Pancreas (tissue), 10 donors: ENCODE data around the gene FGF22. TPM values are rescaled to one million over a fixed set of nuclear protein-coding genes. Genes with fewer than 3 reads are reported as not detected.
A peak's percentile ranks its signal among the peaks of the same experiment; 100 is the strongest.

Experiments used
- ATAC-seq, 4 donors: fragments of 200-7000 bp; cut with Tn5 transposase; one replicate each; pipeline versions ENCODE4 v1.8.0 to v1.9.1; 2020; ENCODE audit warnings: mild to moderate bottlenecking in 4 of 4, moderate library complexity in 4 of 4
- DNase-seq, 6 donors: peaks; one replicate each; pipeline ENCODE4 v3.0.0-alpha.2; 2020
- FAIRE-seq: peaks from 2 replicates; lab custom pipeline; 2012; peaks lifted over from hg19 to GRCh38; lab: Jason Lieb, UNC
- H3K27ac ChIP-seq, 4 donors: fragments of 200-600 bp; sonication (generic); 1 replicate in 3 of 4; 2 replicates in 1 of 4; pipeline versions ENCODE4 v1.5.0 to v1.8.0; 2020
- H3K27me3 ChIP-seq, 4 donors: fragments of 200-600 bp; one replicate each; pipeline ENCODE4 v1.8.0; 2021
- H3K36me3 ChIP-seq, 3 donors: fragments of 200-600 bp; sonication (generic) in 1 of 3; one replicate each; pipeline versions ENCODE4 v1.5.0 to v1.8.0; 2020 to 2021
- H3K4me1 ChIP-seq, 3 donors: fragments of 200-600 bp; one replicate each; pipeline ENCODE4 v1.8.0; 2021
- H3K4me3 ChIP-seq, 4 donors: fragments of 200-600 bp; sonication (generic) in 2 of 4; one replicate each; pipeline versions ENCODE4 v1.5.0 to v1.8.0; 2020 to 2021
- H3K9me3 ChIP-seq, 4 donors: fragments of 200-600 bp; one replicate each; pipeline ENCODE4 v1.8.0; 2021
- CTCF ChIP-seq, 4 donors: fragments of 200-600 bp; sonication (generic) in 3 of 4; IDR thresholded peaks; one replicate each; pipeline versions ENCODE4 v1.5.0 to v1.8.0; 2021; ENCODE audit warnings: antibody characterized with exemption in 4 of 4
- WGBS, 2 donors: extraction: QIAGEN DNeasy Blood & Tissue Kit; methylation state at CpG; one replicate each; pipeline ENCODE4 v1.1.7; 2013; 5-methylcytosine and 5-hydroxymethylcytosine counted together
- intact Hi-C, 3 donors: fragments of 100-400 bp; cut with DNase I; formaldehyde crosslinking; loops; one replicate each; pipeline versions ENCODE4 v1.11.1 to v1.14.2; 2022
- polyA plus RNA-seq, 2 donors: library from polyadenylated mRNA; stranded (reverse); fragments of 200-250 nt; gene quantifications; one replicate each; pipeline ENCODE4 v1.2.3, GENCODE V29; 2013
- total RNA-seq, 6 donors: library from RNA; stranded (reverse); fragmentation: NEBNext Ultra II Directional in 4 of 6; extraction: Animal tissue kit (Norgen Biotek cat#: 25700) in 4 of 6; gene quantifications; one replicate each; pipeline versions ENCODE4 v1.2.1 to v1.2.4, GENCODE V29; 2021 to 2023
- donor health status: healthy with polysubstance abuse.
- donor health status: DM: no; HTN: no; CAD: no; lungs with moderate emphysema.
- donor health status: DM: no; HTN: no; CAD: no.
- donor health status: control.
- donor health status: control.
- donor health status: Bipolar disorder and iron deficiency.
- donor health status: DM: yes; HTN: yes; CAD: no.
- donor health status: DM: no; HTN: no; CAD: no.
- donor health status: DM: no; HTN: no; CAD: no.
- donor health status: DM: yes; HTN: yes; CAD: no.

FGF22 gene
- total and polyA plus RNA-seq, 8 donors: 0.12 to 0.53 (median 0.24) TPM; not detected in 2

GRCh38 chr19:595326-596262 is 44.1 kb upstream of the FGF22 start:
- Histone ChIP-seq H3K9me3 (no peaks in the 10 kb centered on the region), H3K36me3 (no peaks in the 10 kb centered on the region), H3K4me3 (no peak overlapping the region), H3K27me3 (peaks cover 0 to 13% (median 4%) of the 10 kb centered on the region in 4 donors), H3K27ac (no peak overlapping the region), H3K4me1 (no peaks in the 10 kb centered on the region)
- no peak for FAIRE-seq
- TF ChIP-seq CTCF (IDR thresholded peaks at IDR 0.05): no peak
- intact Hi-C loops: no loop called here
- DNase-seq: peak in 2 of 6 donors; percentile 16 to 58
- no peak for ATAC-seq
- WGBS, 2 donors: 64 to 70% methylated on average over 42 of the region's 42 CpGs

GRCh38 chr19:596263-596655 is 43.4 kb upstream of the FGF22 start:
- Histone ChIP-seq H3K9me3 (no peaks in the 10 kb centered on the region), H3K27me3 (peaks cover 0 to 8% (median under 1%) of the 10 kb centered on the region in 4 donors), H3K4me1 (no peaks in the 10 kb centered on the region), H3K36me3 (no peaks in the 10 kb centered on the region), H3K4me3 (no peak overlapping the region), H3K27ac (no peak overlapping the region)
- FAIRE-seq: no peak
- 75 to 87% methylated on average over 16 of the region's 16 CpGs for WGBS, 2 donors
- no peak for DNase-seq
- TF ChIP-seq CTCF (IDR thresholded peaks at IDR 0.05): no peak
- ATAC-seq: no peak
- intact Hi-C loops: no loop called here

- ATAC-seq (no peak), FAIRE-seq (no peak), DNase-seq (no peak)
- no peak overlapping the region for H3K27ac ChIP-seq
- no peaks in the 10 kb centered on the region for H3K27me3 ChIP-seq
- H3K9me3 ChIP-seq: no peaks in the 10 kb centered on the region
- H3K4me1 ChIP-seq: no peaks in the 10 kb centered on the region
- no peak for TF ChIP-seq CTCF (IDR thresholded peaks at IDR 0.05)
- H3K4me3 ChIP-seq: no peak overlapping the region
- intact Hi-C loops: no loop called here
- no peaks in the 10 kb centered on the region for H3K36me3 ChIP-seq
- 69 to 80% methylated on average over 18 of the region's 18 CpGs for WGBS, 2 donors
Measured at GRCh38 chr19:597406-598315, 42.0 kb upstream of the FGF22 start.

GRCh38 chr19:601310-601709 is 38.4 kb upstream of the FGF22 start:
- H3K36me3 ChIP-seq: no peaks in the 10 kb centered on the region
- WGBS, 2 donors: 79 to 83% methylated on average over 28 of the region's 28 CpGs
- FAIRE-seq: no peak
- no peak overlapping the region for H3K27ac ChIP-seq
- H3K4me1 ChIP-seq: no peaks in the 10 kb centered on the region
- no peak for TF ChIP-seq CTCF (IDR thresholded peaks at IDR 0.05)
- no peaks in the 10 kb centered on the region for H3K27me3 ChIP-seq
- no peak overlapping the region for H3K4me3 ChIP-seq
- no peak for DNase-seq
- H3K9me3 ChIP-seq: no peaks in the 10 kb centered on the region
- intact Hi-C loops: no loop called here
- no peak for ATAC-seq
